H1 (cell line): ENCODE data around the gene ZSCAN20. TPM values are rescaled to one million over a fixed set of nuclear protein-coding genes. Genes with fewer than 3 reads are reported as not detected.

Source experiments
- CEBPB ChIP-seq: IDR thresholded peaks from 2 replicates; pipeline ENCODE4 v1.6.1; 2012; ENCODE audit warnings: low read depth, low read length
- KDM1A ChIP-seq: fragments of 200-600, 300-600 bp; sonication (generic); IDR thresholded peaks from 2 replicates; pipeline ENCODE4 v1.7.1; 2016; ENCODE audit warnings: mild to moderate bottlenecking, low read length, borderline replicate concordance
- RBBP5 ChIP-seq: IDR thresholded peaks from 2 replicates; pipeline ENCODE4 v1.7.1; 2012; ENCODE audit warnings: low read depth, mild to moderate bottlenecking, inconsistent platforms, low read length, moderate library complexity, borderline replicate concordance
- SAP30 ChIP-seq: fragments of 300-600 bp; sonication (generic); IDR thresholded peaks from 2 replicates; pipeline ENCODE4 v1.7.1; 2012; ENCODE audit warnings: low read length, moderate library complexity, mild to moderate bottlenecking, inconsistent platforms; ENCODE audit not compliant: insufficient read depth, insufficient replicate concordance
- SIX5 ChIP-seq: IDR thresholded peaks from 2 replicates; pipeline ENCODE4 v1.6.1; 2011; ENCODE audit warnings: mild to moderate bottlenecking, low read depth, low read length
- TAF1 ChIP-seq: IDR thresholded peaks from 2 replicates; pipeline ENCODE4 v1.6.1; 2011; ENCODE audit warnings: mild to moderate bottlenecking, low read depth, low read length
- USF2 ChIP-seq: IDR thresholded peaks from 2 replicates; pipeline ENCODE4 v1.6.1; 2011; ENCODE audit warnings: low read length, improper control_type of control experiment
- polyA plus RNA-seq, 7 experiments: library from polyadenylated mRNA; depleted of rRNA in 3 of 7; stranded (reverse) in 5 of 7; unstranded in 2 of 7; fragments of >200 nt in 5 of 7; fragments of 200-250 nt in 2 of 7; gene quantifications; 1 replicate in 5 of 7; 2 replicates in 1 of 7; 4 replicates in 1 of 7; pipeline versions ENCODE4 v1.2.1 to v1.2.3, GENCODE V29; 2011 to 2013; ENCODE audit warnings: missing spikeins in 2 of 7, mixed read lengths in 2 of 7
- total RNA-seq: library from RNA; stranded (reverse); fragmentation: NEBNext Ultra II Directional; extraction: Animal tissue kit (Norgen Biotek cat#: 25700); gene quantifications from 2 replicates; pipeline ENCODE4 v1.2.1, GENCODE V29; 2021
- TF ChIP-seq, protein P1 (sequence below): fragments of 300-600 bp; sonication (generic); IDR thresholded peaks from 2 replicates; pipeline ENCODE4 v1.7.1; 2012; ENCODE audit warnings: low read length, moderate library complexity, mild to moderate bottlenecking, inconsistent platforms; ENCODE audit not compliant: insufficient replicate concordance

The ZSCAN20 gene
- total and polyA plus RNA-seq, 2 of the 8 experiments (the other 6 are each of a cell fraction or from before 2014, with no cell fraction given): 0.70 to 3.4 TPM

DNA sequence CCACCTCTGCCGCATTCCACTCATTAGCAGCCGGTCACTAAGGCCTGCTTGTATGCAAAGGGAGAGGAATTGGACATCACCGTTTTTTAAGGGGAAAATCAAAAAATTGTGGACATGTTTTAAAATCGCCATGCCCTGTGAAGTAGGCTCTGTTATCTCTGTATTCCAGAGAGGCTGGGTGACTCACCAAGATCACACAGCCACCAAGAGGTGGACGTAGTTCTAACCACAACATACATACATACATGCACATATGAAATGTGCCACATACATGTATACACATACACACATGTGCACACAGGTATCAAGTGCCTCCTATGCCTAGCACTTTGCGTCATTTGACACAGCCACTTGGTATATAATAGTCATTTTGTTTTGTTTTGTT, 16.0 kb upstream of the ZSCAN20 start (continued):
- TF ChIP-seq, protein P1, sequence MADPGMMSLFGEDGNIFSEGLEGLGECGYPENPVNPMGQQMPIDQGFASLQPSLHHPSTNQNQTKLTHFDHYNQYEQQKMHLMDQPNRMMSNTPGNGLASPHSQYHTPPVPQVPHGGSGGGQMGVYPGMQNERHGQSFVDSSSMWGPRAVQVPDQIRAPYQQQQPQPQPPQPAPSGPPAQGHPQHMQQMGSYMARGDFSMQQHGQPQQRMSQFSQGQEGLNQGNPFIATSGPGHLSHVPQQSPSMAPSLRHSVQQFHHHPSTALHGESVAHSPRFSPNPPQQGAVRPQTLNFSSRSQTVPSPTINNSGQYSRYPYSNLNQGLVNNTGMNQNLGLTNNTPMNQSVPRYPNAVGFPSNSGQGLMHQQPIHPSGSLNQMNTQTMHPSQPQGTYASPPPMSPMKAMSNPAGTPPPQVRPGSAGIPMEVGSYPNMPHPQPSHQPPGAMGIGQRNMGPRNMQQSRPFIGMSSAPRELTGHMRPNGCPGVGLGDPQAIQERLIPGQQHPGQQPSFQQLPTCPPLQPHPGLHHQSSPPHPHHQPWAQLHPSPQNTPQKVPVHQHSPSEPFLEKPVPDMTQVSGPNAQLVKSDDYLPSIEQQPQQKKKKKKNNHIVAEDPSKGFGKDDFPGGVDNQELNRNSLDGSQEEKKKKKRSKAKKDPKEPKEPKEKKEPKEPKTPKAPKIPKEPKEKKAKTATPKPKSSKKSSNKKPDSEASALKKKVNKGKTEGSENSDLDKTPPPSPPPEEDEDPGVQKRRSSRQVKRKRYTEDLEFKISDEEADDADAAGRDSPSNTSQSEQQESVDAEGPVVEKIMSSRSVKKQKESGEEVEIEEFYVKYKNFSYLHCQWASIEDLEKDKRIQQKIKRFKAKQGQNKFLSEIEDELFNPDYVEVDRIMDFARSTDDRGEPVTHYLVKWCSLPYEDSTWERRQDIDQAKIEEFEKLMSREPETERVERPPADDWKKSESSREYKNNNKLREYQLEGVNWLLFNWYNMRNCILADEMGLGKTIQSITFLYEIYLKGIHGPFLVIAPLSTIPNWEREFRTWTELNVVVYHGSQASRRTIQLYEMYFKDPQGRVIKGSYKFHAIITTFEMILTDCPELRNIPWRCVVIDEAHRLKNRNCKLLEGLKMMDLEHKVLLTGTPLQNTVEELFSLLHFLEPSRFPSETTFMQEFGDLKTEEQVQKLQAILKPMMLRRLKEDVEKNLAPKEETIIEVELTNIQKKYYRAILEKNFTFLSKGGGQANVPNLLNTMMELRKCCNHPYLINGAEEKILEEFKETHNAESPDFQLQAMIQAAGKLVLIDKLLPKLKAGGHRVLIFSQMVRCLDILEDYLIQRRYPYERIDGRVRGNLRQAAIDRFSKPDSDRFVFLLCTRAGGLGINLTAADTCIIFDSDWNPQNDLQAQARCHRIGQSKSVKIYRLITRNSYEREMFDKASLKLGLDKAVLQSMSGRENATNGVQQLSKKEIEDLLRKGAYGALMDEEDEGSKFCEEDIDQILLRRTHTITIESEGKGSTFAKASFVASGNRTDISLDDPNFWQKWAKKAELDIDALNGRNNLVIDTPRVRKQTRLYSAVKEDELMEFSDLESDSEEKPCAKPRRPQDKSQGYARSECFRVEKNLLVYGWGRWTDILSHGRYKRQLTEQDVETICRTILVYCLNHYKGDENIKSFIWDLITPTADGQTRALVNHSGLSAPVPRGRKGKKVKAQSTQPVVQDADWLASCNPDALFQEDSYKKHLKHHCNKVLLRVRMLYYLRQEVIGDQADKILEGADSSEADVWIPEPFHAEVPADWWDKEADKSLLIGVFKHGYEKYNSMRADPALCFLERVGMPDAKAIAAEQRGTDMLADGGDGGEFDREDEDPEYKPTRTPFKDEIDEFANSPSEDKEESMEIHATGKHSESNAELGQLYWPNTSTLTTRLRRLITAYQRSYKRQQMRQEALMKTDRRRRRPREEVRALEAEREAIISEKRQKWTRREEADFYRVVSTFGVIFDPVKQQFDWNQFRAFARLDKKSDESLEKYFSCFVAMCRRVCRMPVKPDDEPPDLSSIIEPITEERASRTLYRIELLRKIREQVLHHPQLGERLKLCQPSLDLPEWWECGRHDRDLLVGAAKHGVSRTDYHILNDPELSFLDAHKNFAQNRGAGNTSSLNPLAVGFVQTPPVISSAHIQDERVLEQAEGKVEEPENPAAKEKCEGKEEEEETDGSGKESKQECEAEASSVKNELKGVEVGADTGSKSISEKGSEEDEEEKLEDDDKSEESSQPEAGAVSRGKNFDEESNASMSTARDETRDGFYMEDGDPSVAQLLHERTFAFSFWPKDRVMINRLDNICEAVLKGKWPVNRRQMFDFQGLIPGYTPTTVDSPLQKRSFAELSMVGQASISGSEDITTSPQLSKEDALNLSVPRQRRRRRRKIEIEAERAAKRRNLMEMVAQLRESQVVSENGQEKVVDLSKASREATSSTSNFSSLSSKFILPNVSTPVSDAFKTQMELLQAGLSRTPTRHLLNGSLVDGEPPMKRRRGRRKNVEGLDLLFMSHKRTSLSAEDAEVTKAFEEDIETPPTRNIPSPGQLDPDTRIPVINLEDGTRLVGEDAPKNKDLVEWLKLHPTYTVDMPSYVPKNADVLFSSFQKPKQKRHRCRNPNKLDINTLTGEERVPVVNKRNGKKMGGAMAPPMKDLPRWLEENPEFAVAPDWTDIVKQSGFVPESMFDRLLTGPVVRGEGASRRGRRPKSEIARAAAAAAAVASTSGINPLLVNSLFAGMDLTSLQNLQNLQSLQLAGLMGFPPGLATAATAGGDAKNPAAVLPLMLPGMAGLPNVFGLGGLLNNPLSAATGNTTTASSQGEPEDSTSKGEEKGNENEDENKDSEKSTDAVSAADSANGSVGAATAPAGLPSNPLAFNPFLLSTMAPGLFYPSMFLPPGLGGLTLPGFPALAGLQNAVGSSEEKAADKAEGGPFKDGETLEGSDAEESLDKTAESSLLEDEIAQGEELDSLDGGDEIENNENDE: no peak
- TF ChIP-seq RBBP5: no peak
- TF ChIP-seq CEBPB: no peak
- no peak for TF ChIP-seq KDM1A
- TF ChIP-seq SAP30: no peak
- TF ChIP-seq TAF1: no peak
- no peak for TF ChIP-seq USF2
- TF ChIP-seq SIX5: no peak
